GM18499 (cell line): Measurements from ENCODE around the gene CMPK1.
"Not testable (repeated sequence)": the region's sequence is repeated elsewhere in the genome, so short reads cannot be mapped to it uniquely, and the experiment has no call there.

Experiments used
- ATAC-seq: cut with Tn5 transposase; IDR thresholded peaks from one replicate; pipeline ENCODE4 v1.9.1; 2021; ENCODE audit warnings: moderate number of reproducible peaks; ENCODE audit not compliant: insufficient read depth, unreplicated experiment

The CMPK1 gene, protein sequence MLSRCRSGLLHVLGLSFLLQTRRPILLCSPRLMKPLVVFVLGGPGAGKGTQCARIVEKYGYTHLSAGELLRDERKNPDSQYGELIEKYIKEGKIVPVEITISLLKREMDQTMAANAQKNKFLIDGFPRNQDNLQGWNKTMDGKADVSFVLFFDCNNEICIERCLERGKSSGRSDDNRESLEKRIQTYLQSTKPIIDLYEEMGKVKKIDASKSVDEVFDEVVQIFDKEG

GRCh38 chr1:47333578-47333921 is at the start of gene CMPK1:
Gene CMPK1, plus strand, starts transcription at chr1:47333790. Its CDS starts 156 bp downstream, at chr1:47333946.
- ATAC-seq: peak; percentile 52

GRCh38 chr1:47288116-47288515 is 45.5 kb upstream of the CMPK1 start:
- ATAC-seq: not testable (repeated sequence)

DNA sequence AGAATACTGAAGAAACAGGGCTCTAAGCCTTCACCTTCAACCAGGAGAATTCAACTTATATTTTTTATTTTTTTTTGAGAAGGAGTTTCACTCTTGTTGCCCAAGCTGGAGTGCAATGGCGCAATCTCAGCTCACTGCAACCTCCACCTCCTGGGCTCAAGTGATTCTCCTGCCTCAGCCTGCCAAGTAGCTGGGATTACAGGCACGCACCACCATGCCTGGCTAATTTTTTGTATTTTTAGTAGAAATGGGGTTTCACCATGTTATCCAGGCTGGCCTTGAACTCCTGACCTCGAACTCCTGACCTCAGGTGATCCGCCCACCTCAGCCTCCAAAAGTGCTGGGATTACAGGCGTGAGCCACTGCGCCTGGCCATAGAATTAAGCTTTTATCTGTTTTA is 38.7 kb upstream of the CMPK1 start:
- ATAC-seq: not testable (repeated sequence)

DNA sequence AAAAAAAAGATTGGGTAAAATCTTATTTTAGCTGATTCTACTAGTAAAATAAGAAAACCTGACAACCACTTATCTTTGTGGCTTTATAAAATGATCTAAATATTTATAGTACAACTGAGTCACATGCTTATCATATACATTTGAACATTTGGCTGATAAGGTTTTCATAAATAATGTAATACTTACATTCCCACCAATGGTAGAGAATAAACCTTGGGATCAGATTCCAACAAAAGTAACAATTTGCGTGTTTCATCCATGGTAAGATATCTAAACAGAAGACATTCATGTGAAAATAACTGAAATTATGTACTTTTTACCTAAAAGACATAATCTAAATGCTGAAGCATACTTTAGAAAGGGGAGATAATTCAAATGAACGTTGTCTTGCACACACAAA is 38.0 kb upstream of the CMPK1 start:
- no peak for ATAC-seq

- no peak for ATAC-seq
Measured at GRCh38 chr1:47298025-47298699, 35.4 kb upstream of the CMPK1 start.

DNA sequence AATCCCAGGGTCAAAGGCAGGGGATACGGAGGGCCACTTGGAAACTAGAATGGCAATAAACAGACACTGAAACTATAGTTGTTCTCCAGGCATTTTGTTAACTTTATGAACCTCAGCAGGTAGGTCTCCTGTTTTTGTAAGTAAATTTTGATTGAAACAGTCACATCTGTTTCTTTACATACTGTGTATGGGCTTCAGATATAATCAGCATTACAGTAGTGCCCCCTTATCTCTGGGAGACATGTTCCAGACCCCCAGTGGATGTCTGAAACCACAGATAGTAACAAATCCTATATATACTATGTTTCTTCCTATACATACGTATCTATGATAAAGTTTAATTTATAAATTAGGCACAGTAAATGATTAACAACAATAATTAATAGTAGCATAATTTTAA is 31.1 kb upstream of the CMPK1 start:
- ATAC-seq: no peak

GRCh38 chr1:47309427-47309826 is 24.2 kb upstream of the CMPK1 start:
- ATAC-seq: no peak

DNA sequence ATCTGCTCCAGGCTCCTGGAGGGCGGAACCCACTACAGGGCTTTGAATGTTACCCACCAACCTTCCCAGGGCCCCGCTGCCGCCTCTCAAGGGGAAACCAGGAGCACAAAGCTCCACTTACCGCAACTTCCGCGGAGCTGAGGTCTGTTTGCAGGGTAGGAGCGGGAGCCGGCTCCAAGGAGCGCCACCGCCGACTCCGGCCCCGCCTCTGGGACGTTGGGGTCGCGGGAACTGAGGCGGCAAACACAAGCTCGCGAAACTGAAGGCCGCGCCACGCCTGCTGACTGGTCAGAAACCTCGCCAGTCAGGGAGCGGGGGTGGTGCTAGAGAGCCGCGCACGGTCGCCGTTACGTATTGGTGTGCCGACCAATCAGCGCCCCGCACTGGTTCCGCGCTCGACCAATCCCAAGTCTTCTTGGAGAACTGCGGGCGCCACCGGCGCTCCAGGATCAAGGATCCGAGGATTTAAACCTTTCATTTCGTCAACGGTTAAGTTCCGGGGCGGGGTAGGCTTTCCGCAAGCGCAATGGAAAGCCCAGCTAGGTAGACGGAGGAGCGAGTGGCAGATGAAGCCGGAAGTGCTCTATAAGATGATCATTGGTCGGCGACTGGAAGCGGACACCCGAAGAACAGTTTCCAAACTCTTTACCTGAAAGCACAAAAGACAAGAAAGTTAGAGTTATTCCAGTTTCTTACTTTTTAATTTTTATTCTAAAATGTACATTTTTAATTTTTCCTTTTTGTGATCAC is 19.5 kb upstream of the CMPK1 start, which contains the start of gene STIL:
TSS of gene STIL (minus strand) at position 233 of the 750 bp plus-strand sequence. CDS start 3,828 bp downstream, outside the sequence.
- ATAC-seq: peak; percentile 95

DNA sequence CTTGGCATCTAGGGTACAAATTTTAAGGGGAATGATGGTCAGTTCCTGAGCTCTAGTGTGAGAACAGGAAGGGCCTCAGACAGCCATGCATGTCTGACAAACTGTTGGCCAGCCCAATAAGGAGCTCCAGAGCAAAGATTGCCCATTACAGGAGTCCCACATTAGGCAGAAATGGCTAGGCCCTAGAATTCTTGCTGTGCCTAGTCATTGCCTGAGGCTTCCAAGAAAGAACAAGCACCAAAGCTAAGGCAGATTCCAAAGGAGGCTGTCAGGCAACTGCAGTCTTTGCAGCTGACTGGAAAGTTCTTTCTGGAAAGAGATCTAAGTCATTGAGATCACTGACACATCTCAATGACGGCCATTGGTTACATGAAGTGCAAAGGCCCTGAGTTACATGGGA is 15.7 kb upstream of the CMPK1 start:
- no peak for ATAC-seq

DNA sequence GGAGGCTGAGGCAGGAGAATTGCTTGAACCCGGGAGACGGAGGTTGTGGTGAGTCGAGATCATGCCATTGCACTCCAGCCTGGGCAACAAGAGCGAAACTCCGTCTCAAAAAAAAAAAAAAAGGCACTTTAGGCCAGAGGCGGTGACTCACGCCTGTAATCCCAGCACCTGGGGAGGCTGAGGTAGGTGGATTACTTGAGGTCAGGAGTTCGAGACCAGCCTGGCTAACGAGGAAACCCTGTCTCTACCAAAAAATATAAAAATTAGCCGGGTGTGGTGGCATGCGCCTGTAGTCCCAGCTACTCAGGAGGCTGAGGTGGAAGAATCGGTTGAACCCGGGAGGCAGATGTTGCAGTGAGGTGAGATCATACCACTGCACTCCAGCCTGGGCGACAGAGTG is 13.6 kb upstream of the CMPK1 start:
- not testable (repeated sequence) for ATAC-seq

DNA sequence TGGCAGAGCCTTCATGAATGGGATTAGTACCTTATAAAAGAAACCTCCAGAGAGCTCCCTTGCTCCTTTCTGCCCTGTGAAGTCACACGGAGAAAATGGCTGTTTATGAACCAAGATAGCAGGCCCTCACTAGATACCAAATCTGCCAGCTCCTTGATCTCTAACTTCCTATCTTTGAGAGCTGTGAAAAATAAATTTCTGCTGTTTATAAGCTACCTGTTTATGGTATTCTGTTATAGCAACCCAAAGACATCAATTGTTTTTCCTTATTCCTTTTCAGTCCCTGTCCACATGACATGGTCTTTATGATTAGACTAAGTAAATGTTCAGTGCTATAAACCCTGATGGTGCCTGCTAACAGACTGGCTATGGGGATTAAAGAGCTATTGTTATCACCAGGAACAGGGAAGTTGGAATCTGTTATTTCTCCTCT is 10.0 kb upstream of the CMPK1 start:
- ATAC-seq: no peak

DNA sequence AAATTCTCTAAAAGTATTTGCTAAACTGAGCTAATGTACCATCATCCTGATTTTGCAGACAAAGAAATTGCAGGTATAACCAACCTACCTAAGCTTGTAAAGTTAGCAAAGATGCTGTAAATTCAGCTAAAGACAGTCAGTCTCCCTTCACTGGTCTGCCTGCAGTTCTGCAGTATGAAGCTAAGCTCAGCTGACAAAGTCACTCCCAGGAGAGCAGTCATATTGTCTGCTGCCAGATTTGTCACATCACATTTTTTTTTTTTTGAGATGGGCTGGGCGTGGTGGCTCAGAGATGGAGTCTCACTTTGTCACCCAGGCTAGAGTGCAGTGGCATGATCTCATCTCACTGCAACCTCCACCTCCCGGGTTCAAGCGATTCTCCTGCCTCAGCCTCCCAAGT is 8.9 kb upstream of the CMPK1 start:
- no peak for ATAC-seq

- no peak for ATAC-seq
Measured at GRCh38 chr1:47325528-47325927, 8.1 kb upstream of the CMPK1 start.

- no peak for ATAC-seq
Measured at GRCh38 chr1:47326271-47326670, 7.3 kb upstream of the CMPK1 start.

DNA sequence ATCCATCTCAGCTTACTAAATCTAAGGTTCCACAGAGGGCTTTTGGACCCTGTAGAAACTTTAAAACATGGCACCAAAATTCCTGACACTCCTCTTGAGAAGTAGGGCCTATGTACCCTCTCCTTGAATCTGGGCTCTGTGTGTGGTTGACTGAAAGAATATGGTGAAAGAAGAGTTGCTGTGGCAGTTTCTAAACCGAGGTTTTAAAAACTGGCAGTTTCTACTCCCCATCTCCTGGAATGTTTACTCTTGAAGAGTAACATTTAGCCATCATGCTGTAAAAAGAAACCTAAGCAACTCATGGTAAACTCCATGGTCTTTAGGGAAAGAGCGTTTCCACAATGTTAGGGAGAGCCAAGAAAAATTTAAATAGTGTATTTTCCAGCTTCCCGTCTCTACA is 4.6 kb upstream of the CMPK1 start:
- no peak for ATAC-seq

DNA sequence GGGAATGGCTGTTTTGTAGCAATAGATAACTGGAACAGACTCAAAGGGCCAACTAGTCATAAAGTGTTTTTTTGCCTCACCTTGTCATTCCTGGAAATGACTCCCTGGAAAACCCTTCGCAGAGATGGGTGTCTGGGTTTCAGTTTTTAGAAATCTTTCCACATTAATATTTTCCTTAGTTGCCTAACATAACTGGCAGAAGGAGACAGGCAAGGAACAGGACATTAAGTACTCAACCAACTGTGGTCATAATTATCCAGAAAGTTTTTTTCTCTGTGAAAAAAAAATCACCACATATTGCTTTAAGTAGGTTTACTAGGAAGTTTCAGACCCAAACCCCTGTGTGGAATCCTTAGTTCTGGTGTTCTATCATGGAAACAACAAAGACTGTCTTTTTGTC is 3.4 kb upstream of the CMPK1 start:
- no peak for ATAC-seq

GRCh38 chr1:47331875-47332274 is 1.7 kb upstream of the CMPK1 start:
- no peak for ATAC-seq

GRCh38 chr1:47332779-47333577 is 612 bp upstream of the CMPK1 start:
- no peak for ATAC-seq

DNA sequence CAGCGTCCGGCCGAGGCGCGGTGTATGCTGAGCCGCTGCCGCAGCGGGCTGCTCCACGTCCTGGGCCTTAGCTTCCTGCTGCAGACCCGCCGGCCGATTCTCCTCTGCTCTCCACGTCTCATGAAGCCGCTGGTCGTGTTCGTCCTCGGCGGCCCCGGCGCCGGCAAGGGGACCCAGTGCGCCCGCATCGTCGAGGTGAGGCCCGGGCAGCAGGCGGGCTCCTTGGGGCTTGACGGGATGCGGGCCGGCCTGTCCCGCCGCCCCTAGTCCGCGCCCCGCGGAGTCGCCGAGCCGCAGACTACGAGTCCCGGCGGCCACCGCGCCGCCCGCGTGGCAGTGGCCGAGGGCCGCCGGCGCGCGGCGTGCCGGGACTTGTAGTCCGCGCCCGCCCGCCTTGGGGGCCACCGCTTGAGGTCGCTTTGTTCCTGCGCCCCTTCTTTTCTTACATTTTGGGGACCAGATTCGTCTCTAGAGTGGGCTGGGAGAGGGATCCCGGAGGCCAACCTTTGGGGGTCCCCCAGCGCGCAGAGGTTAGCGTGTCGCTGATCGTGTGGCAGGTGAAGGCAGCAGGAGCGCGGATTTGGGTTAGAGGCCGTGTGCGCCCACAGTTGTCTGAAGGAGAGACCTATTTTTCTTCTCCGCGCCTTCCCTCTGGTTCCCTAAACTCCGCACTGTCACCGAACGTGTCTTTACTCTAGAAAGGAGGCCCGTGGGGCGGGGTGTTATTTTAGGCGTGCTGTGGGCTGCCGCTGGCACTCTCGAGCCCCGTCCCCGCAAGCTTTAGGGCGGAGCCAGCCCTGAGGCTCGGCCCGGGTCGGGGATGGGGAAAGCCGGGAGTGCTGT is 553 bp downstream of the CMPK1 start:
- peak; percentile 32 for ATAC-seq
